Fibroblast of peridontal ligament (primary cell): ENCODE data around the gene ACACB.

Source experiments
- DNase-seq: peaks from one replicate; pipeline ENCODE4 v3.0.0-alpha.2; 2010; ENCODE audit errors: extremely low read depth

ACACB gene

GRCh38 chr12:109115758-109116610 lies at the start of gene ACACB:
ACACB (plus strand) TSS chr12:109116587; CDS start chr12:109139406, 22,819 bp downstream.
- DNase-seq = no peak

GRCh38 chr12:109069307-109070271 lies 46.8 kb upstream of the ACACB start:
- DNase-seq = no peak

- no peak for DNase-seq
Observed at GRCh38 chr12:109074866-109075265, 41.5 kb upstream of the ACACB start.

GRCh38 chr12:109082751-109083150 lies 33.6 kb upstream of the ACACB start:
- no peak for DNase-seq

- DNase-seq = no peak
Observed at GRCh38 chr12:109084425-109084824, 32.0 kb upstream of the ACACB start.

- DNase-seq = no peak
Observed at GRCh38 chr12:109085590-109085989, 30.8 kb upstream of the ACACB start.

- DNase-seq = no peak
Observed at GRCh38 chr12:109087250-109087649, 29.1 kb upstream of the ACACB start.

GRCh38 chr12:109088818-109089217 lies 27.6 kb upstream of the ACACB start:
- DNase-seq = peak; percentile 55

GRCh38 chr12:109089683-109090082 lies 26.7 kb upstream of the ACACB start:
- DNase-seq = no peak

GRCh38 chr12:109092497-109093021 lies 23.8 kb upstream of the ACACB start:
- DNase-seq = no peak

- peak; percentile 88 for DNase-seq
Observed at GRCh38 chr12:109093022-109093918, 23.1 kb upstream of the ACACB start, which contains the start of gene ALKBH2. ALKBH2 (minus strand) TSS chr12:109093472; CDS start chr12:109092786, 686 bp downstream.

- DNase-seq = no peak
Observed at GRCh38 chr12:109097140-109097434, 19.3 kb upstream of the ACACB start.

GRCh38 chr12:109097435-109098182 lies 18.8 kb upstream of the ACACB start, which contains the start of gene UNG:
UNG (plus strand) TSS chr12:109097597; CDS start chr12:109097680, 83 bp downstream.
- peak; percentile 92 for DNase-seq

GRCh38 chr12:109098183-109098604 lies 18.2 kb upstream of the ACACB start:
- DNase-seq = peak; percentile 67

GRCh38 chr12:109098651-109099050 lies 17.7 kb upstream of the ACACB start:
- peak; percentile 40 for DNase-seq

GRCh38 chr12:109099431-109100020 lies 16.9 kb upstream of the ACACB start:
- no peak for DNase-seq

GRCh38 chr12:109100741-109101140 lies 15.6 kb upstream of the ACACB start:
- DNase-seq = no peak

- DNase-seq = no peak
Observed at GRCh38 chr12:109102491-109102890, 13.9 kb upstream of the ACACB start.

- DNase-seq = no peak
Observed at GRCh38 chr12:109105176-109105575, 11.2 kb upstream of the ACACB start.
